Endothelial cell of umbilical vein (primary cell): ENCODE data around the gene PLPP3. TPM values are rescaled to one million over a fixed set of nuclear protein-coding genes. Genes with fewer than 3 reads are reported as not detected.
A peak's percentile ranks its signal among the peaks of the same experiment; 100 is the strongest.

Experiments
- BruUV-seq: library from RNA; stranded (reverse); fragments of 400-500 nt; replicated peaks from 2 replicates; lab custom pipeline; 2021; lab: Mats Ljungman, UMichigan
- CTCF ChIA-PET: fragments of 300-600, 350-600 bp; sonication (Branson Sonifier 250); formaldehyde crosslinking; loops from one replicate; lab custom pipeline; 2021; ENCODE audit warnings: antibody characterized with exemption, inconsistent platforms; lab: Charles Lee
- POLR2A ChIA-PET: fragments of 300-600, 350-600 bp; sonication (Branson Sonifier 250); formaldehyde crosslinking; loops from one replicate; lab custom pipeline; 2021; ENCODE audit warnings: antibody characterized with exemption, inconsistent platforms; lab: Charles Lee
- DNase-seq: peaks from one replicate; pipeline ENCODE4 v3.0.0-alpha.2; 2011; ENCODE audit warnings: low read depth, low spot score
- FAIRE-seq: peaks from 2 replicates; lab custom pipeline; 2011; peaks lifted over from hg19 to GRCh38; lab: Jason Lieb, UNC
- H2AFZ ChIP-seq: 2 replicates; pipeline ENCODE4 v1.6.0; 2012; ENCODE audit warnings: low read depth, low read length, control low read depth, inconsistent platforms
- H3K27ac ChIP-seq: 2 replicates; pipeline ENCODE4 v1.5.1; 2011; ENCODE audit warnings: low read depth, mild to moderate bottlenecking, control low read depth, low read length, moderate library complexity; ENCODE audit not compliant: insufficient read depth
- H3K27me3 ChIP-seq, 2 experiments: 2 replicates each; pipeline versions ENCODE4 v1.6.0 to v1.6.1; 2011; ENCODE audit warnings: low read length in 2 of 2, mixed read lengths in 1 of 2; ENCODE audit not compliant: control insufficient read depth in 2 of 2, insufficient read depth in 2 of 2
- H3K36me3 ChIP-seq, 2 experiments: 2 replicates in 1 of 2; 3 replicates in 1 of 2; pipeline ENCODE4 v1.5.1; 2011; ENCODE audit warnings: low read length in 2 of 2, mild to moderate bottlenecking in 1 of 2, moderate library complexity in 1 of 2; ENCODE audit not compliant: control insufficient read depth in 2 of 2, insufficient read depth in 2 of 2; ENCODE audit errors: extremely low read depth in 1 of 2
- H3K4me1 ChIP-seq: 3 replicates; pipeline ENCODE4 v1.5.1; 2011; ENCODE audit warnings: mild to moderate bottlenecking, low read length; ENCODE audit not compliant: control insufficient read depth, insufficient read depth; ENCODE audit errors: extremely low read depth
- H3K4me2 ChIP-seq: 2 replicates; pipeline ENCODE4 v1.6.1; 2011; ENCODE audit warnings: low read length, control low read depth, mixed read lengths; ENCODE audit not compliant: insufficient read depth
- H3K4me3 ChIP-seq, 3 experiments: fragments of 200-600 bp in 1 of 3; sonication (generic), shearing (Covaris generic) in 1 of 3; replicated peaks in 1 of 3; 2 replicates each; pipeline ENCODE4 v1.5.1; 2011 to 2016; ENCODE audit warnings: control low read depth in 3 of 3, low read length in 3 of 3, mild to moderate bottlenecking in 2 of 3, inconsistent platforms in 1 of 3, low read depth in 1 of 3, moderate library complexity in 1 of 3; ENCODE audit not compliant: insufficient read depth in 1 of 3
- H3K79me2 ChIP-seq: 2 replicates; pipeline ENCODE4 v1.6.0; 2012; ENCODE audit warnings: low read length, inconsistent platforms; ENCODE audit not compliant: control insufficient read depth, insufficient read depth
- H3K9ac ChIP-seq: replicated peaks from 2 replicates; pipeline ENCODE3; 2011; ENCODE audit warnings: low read length, control low read depth; ENCODE audit not compliant: insufficient read depth; ENCODE audit errors: extremely low read depth
- H3K9me1 ChIP-seq: replicated peaks from 3 replicates; pipeline ENCODE4 v1.6.0; 2011; ENCODE audit warnings: mild to moderate bottlenecking, low read length; ENCODE audit not compliant: control insufficient read depth, insufficient read depth; ENCODE audit errors: extremely low read depth
- H3K9me3 ChIP-seq: replicated peaks from 2 replicates; pipeline ENCODE4 v1.5.1; 2012; ENCODE audit warnings: low read length, inconsistent platforms; ENCODE audit not compliant: control insufficient read depth, insufficient read depth
- H4K20me1 ChIP-seq: replicated peaks from 2 replicates; pipeline ENCODE3; 2011; ENCODE audit warnings: mild to moderate bottlenecking, low read length; ENCODE audit not compliant: control insufficient read depth, insufficient read depth; ENCODE audit errors: extremely low read depth
- EZH2 ChIP-seq: IDR thresholded peaks from 2 replicates; pipeline ENCODE4 v1.6.1; 2012; ENCODE audit warnings: borderline replicate concordance, low read depth, mild to moderate bottlenecking, moderate library complexity, low read length, inconsistent platforms; ENCODE audit not compliant: severe bottlenecking
- FOS ChIP-seq: IDR thresholded peaks from 2 replicates; pipeline ENCODE4 v1.6.1; 2011; ENCODE audit warnings: mild to moderate bottlenecking, low read length, moderate library complexity, borderline replicate concordance; ENCODE audit not compliant: insufficient read depth
- GATA2 ChIP-seq: IDR thresholded peaks from 2 replicates; pipeline ENCODE4 v1.7.0; 2011; ENCODE audit warnings: low read depth, mild to moderate bottlenecking, moderate library complexity, mixed read lengths, low read length; ENCODE audit not compliant: insufficient read length, insufficient read depth
- JUN ChIP-seq: IDR thresholded peaks from 2 replicates; pipeline ENCODE4 v1.6.1; 2011; ENCODE audit warnings: borderline replicate concordance, low read depth; ENCODE audit not compliant: insufficient read length, insufficient read depth
- MAX ChIP-seq: IDR thresholded peaks from 2 replicates; pipeline ENCODE4 v1.6.1; 2011; ENCODE audit not compliant: insufficient read depth, insufficient read length
- MYC ChIP-seq: IDR thresholded peaks from one replicate; pipeline ENCODE4 v1.6.1; 2011; ENCODE audit warnings: mild to moderate bottlenecking, low read depth, low read length
- POLR2A ChIP-seq: IDR thresholded peaks from 2 replicates; pipeline ENCODE4 v1.6.1; 2012; ENCODE audit warnings: low read depth, mild to moderate bottlenecking, control low read depth, low read length
- POLR2AphosphoS5 ChIP-seq: IDR thresholded peaks from 2 replicates; pipeline ENCODE4 v1.6.1; 2012; ENCODE audit warnings: low read depth, mild to moderate bottlenecking, control low read depth, low read length, moderate library complexity; ENCODE audit not compliant: insufficient read depth
- dilution Hi-C: fragments of 300-500 bp; cut with MboI; formaldehyde crosslinking; loops from one replicate; pipeline ENCODE4 v1.15.0; 2019; ENCODE audit warnings: low sequenced_read_pairs; ENCODE audit not compliant: extremely low pct_ligation_motif_present
- intact Hi-C: fragments of 100-400 bp; cut with micrococcal nuclease; formaldehyde crosslinking; loops from one replicate; pipeline ENCODE4 v1.10.0; 2022
- polyA plus RNA-seq, 4 experiments: library from polyadenylated mRNA; depleted of rRNA in 3 of 4; stranded (reverse) in 3 of 4; unstranded in 1 of 4; fragments of >200 nt; gene quantifications; 2 replicates each; pipeline versions ENCODE4 v1.2.1 to v1.2.3, GENCODE V29; 2011 to 2012; ENCODE audit warnings: missing spikeins in 1 of 4
- total RNA-seq: library from RNA; stranded (reverse); gene quantifications from 2 replicates; pipeline ENCODE4 v1.2.3, GENCODE V29; 2021
- TF ChIP-seq, protein P1 (sequence below), 2 donors: IDR thresholded peaks; 1 replicate in 1 of 2; 2 replicates in 1 of 2; pipeline ENCODE4 v1.5.1; 2011; ENCODE audit warnings: low read length in 2 of 2, mild to moderate bottlenecking in 2 of 2, moderate library complexity in 2 of 2, control low read depth in 1 of 2, inconsistent platforms in 1 of 2, low read depth in 1 of 2; ENCODE audit not compliant: insufficient read depth in 1 of 2; ENCODE audit errors: extremely low read depth in 1 of 2

PLPP3 gene
- total and polyA plus RNA-seq, 2 donors (not counting 3 experiments of a cell fraction or from before 2014, with no cell fraction given), result 11.3 to 14.1 TPM

GRCh38 chr1:56522680-56523079, 56.7 kb downstream of the PLPP3 start:
- Histone ChIP-seq H3K4me1 (peaks cover 11% of the 10 kb centered on the region), H3K27me3 (no peaks in the 10 kb centered on the region), H4K20me1 (no peaks in the 10 kb centered on the region), H3K79me2 (no peaks in the 10 kb centered on the region), H2AFZ (no peak overlapping the region), H3K9me3 (no peaks in the 10 kb centered on the region), H3K4me2 (no peak overlapping the region), H3K36me3 (peaks cover 0 to 10% of the 10 kb centered on the region in 2 experiments), H3K4me3 (no peak overlapping the region), H3K9ac (no peak overlapping the region), H3K27ac (no peak overlapping the region), H3K9me1 (no peaks in the 10 kb centered on the region)
- DNase-seq, result peak; percentile 84
- CTCF ChIA-PET, result interaction anchor here (0.8 kb wide), 1 partner anchor 54 kb away, joined by 3 read pairs; no protein-coding TSS in a partner anchor
- intact Hi-C loops (loop anchor here (2.0 kb wide), 1 partner anchor 54 kb away; no protein-coding TSS in a partner anchor), dilution Hi-C loops (no loop called here)
- no peak for TF ChIP-seq FOS
- no peak for TF ChIP-seq JUN
- TF ChIP-seq POLR2A, result no peak
- no peak for TF ChIP-seq POLR2AphosphoS5
- TF ChIP-seq, protein P1, sequence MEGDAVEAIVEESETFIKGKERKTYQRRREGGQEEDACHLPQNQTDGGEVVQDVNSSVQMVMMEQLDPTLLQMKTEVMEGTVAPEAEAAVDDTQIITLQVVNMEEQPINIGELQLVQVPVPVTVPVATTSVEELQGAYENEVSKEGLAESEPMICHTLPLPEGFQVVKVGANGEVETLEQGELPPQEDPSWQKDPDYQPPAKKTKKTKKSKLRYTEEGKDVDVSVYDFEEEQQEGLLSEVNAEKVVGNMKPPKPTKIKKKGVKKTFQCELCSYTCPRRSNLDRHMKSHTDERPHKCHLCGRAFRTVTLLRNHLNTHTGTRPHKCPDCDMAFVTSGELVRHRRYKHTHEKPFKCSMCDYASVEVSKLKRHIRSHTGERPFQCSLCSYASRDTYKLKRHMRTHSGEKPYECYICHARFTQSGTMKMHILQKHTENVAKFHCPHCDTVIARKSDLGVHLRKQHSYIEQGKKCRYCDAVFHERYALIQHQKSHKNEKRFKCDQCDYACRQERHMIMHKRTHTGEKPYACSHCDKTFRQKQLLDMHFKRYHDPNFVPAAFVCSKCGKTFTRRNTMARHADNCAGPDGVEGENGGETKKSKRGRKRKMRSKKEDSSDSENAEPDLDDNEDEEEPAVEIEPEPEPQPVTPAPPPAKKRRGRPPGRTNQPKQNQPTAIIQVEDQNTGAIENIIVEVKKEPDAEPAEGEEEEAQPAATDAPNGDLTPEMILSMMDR (IDR thresholded peaks at IDR 0.05; ENCODE audit: extremely low read depth in 1 of 2, insufficient read depth in 1 of 2, low read depth in 1 of 2, low read length in 2 of 2), result no peak
- no peak for TF ChIP-seq GATA2
- TF ChIP-seq MYC, result no peak
- no peak for TF ChIP-seq EZH2
- TF ChIP-seq MAX, result no peak
- peak; percentile 85 for FAIRE-seq
- POLR2A ChIA-PET, result no interaction called here
- no TSS peak for BruUV-seq
